ENCODE measurements around the gene CUL1.

The CUL1 gene

DNA sequence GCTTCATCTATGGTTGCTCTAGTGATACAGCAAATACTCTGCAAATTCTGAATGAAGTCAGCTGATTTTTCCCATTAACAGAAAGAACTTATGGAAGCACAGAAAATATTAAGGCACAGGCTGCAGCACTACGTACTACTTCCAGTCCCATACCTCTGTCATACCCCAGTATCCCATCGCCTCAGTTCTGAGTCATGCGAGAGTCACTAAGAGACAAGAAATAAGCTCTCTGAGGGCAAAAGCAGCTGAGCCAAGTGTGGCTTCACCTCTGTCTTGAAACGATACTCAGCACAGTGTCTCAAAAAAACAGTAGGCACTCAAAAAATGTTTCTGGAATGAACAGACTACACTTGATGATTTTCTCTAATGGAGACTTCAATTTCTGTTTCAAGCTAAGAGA lies 137.2 kb downstream of the CUL1 start:
- H3K27ac ChIP-seq (ENCODE audit: insufficient read depth in 1 of 2, low read depth in 1 of 2, low read length in 2 of 2, poor library complexity in 1 of 2, severe bottlenecking in 2 of 2) = no peak overlapping the region
- no peak for DNase-seq
- ChIA-PET POLR2A (interaction anchor here (0.6 to 0.7 kb wide), 3 partner anchors 15 to 77 kb away, joined by 3 to 7 read pairs (median 4); no protein-coding TSS in a partner anchor), CTCF (interaction anchor here (0.8 kb wide), 1 partner anchor 106 kb away, joined by 3 read pairs; no protein-coding TSS in a partner anchor)
- no peaks in the 10 kb centered on the region for H3K27me3 ChIP-seq (replicated peaks in 2 of 5; ENCODE audit: control insufficient read depth in 4 of 5, insufficient read depth in 5 of 5, low read length in 4 of 5)
- H3K4me3 ChIP-seq (ENCODE audit: control insufficient read depth in 1 of 7, extremely low read depth in 1 of 7, insufficient read depth in 4 of 7, low read depth in 2 of 7, low read length in 6 of 7) = no peak overlapping the region
- peaks cover 7 to 21% (median 13%) of the 10 kb centered on the region in 4 experiments for H3K4me1 ChIP-seq (ENCODE audit: control extremely low read depth in 1 of 4, control insufficient read depth in 4 of 4, insufficient read depth in 4 of 4, low read length in 3 of 4)
- WGBS (ENCODE audit: insufficient coverage) = 95% methylated on average over 3 of the region's 4 CpGs
- no peaks in the 10 kb centered on the region for H3K9me3 ChIP-seq (ENCODE audit: control extremely low read depth in 1 of 5, control insufficient read depth in 4 of 5, insufficient read depth in 2 of 5, low read depth in 1 of 5, low read length in 4 of 5)
- peaks cover 4 to 38% (median 10%) of the 10 kb centered on the region in 4 experiments for H3K36me3 ChIP-seq (ENCODE audit: control insufficient read depth in 4 of 4, insufficient read depth in 4 of 4, low read length in 3 of 4)

GRCh38 chr7:148838905-148839304 lies 140.2 kb downstream of the CUL1 start:
- H3K36me3 ChIP-seq (ENCODE audit: control insufficient read depth in 4 of 4, insufficient read depth in 4 of 4, low read length in 3 of 4) = peaks cover 2 to 22% (median 8%) of the 10 kb centered on the region in 4 experiments
- H3K27me3 ChIP-seq (replicated peaks in 2 of 5; ENCODE audit: control insufficient read depth in 4 of 5, insufficient read depth in 5 of 5, low read length in 4 of 5) = no peaks in the 10 kb centered on the region
- WGBS (ENCODE audit: insufficient coverage) = 75% methylated on average over 1 of the region's 2 CpGs
- CTCF ChIA-PET = interaction anchor here (0.9 to 2.2 kb wide), 4 partner anchors 12 to 76 kb away, joined by 3 to 6 read pairs (median 4); no protein-coding TSS in a partner anchor
- POLR2A ChIA-PET = no interaction called here
- no peak overlapping the region for H3K27ac ChIP-seq (ENCODE audit: insufficient read depth in 1 of 2, low read depth in 1 of 2, low read length in 2 of 2, poor library complexity in 1 of 2, severe bottlenecking in 2 of 2)
- peak; percentile 74 to 95 (median 92) for DNase-seq
- no peaks in the 10 kb centered on the region for H3K9me3 ChIP-seq (ENCODE audit: control extremely low read depth in 1 of 5, control insufficient read depth in 4 of 5, insufficient read depth in 2 of 5, low read depth in 1 of 5, low read length in 4 of 5)
- peak overlapping the region in 1 of 7 experiments; percentile 10 for H3K4me3 ChIP-seq (ENCODE audit: control insufficient read depth in 1 of 7, extremely low read depth in 1 of 7, insufficient read depth in 4 of 7, low read depth in 2 of 7, low read length in 6 of 7)
- peaks cover 7 to 25% (median 15%) of the 10 kb centered on the region in 4 experiments for H3K4me1 ChIP-seq (ENCODE audit: control extremely low read depth in 1 of 4, control insufficient read depth in 4 of 4, insufficient read depth in 4 of 4, low read length in 3 of 4)

GRCh38 chr7:148847815-148848734 lies 149.4 kb downstream of the CUL1 start:
- DNase-seq = peak; percentile 29 to 77 (median 59)
- ChIA-PET POLR2A (no interaction called here), CTCF (interaction anchor here (1.1 to 1.5 kb wide), 2 partner anchors 8 to 11 kb away, joined by 4 to 7 read pairs; no protein-coding TSS in a partner anchor)
- Histone ChIP-seq H3K27ac (ENCODE audit: insufficient read depth in 1 of 2, low read depth in 1 of 2, low read length in 2 of 2, poor library complexity in 1 of 2, severe bottlenecking in 2 of 2) (no peak overlapping the region), H3K36me3 (ENCODE audit: control insufficient read depth in 4 of 4, insufficient read depth in 4 of 4, low read length in 3 of 4) (peaks cover 0 to 3% (median 0%) of the 10 kb centered on the region in 4 experiments), H3K4me1 (ENCODE audit: control extremely low read depth in 1 of 4, control insufficient read depth in 4 of 4, insufficient read depth in 4 of 4, low read length in 3 of 4) (peaks cover 17 to 45% (median 26%) of the 10 kb centered on the region in 4 experiments), H3K27me3 (replicated peaks in 2 of 5; ENCODE audit: control insufficient read depth in 4 of 5, insufficient read depth in 5 of 5, low read length in 4 of 5) (no peaks in the 10 kb centered on the region), H3K9me3 (ENCODE audit: control extremely low read depth in 1 of 5, control insufficient read depth in 4 of 5, insufficient read depth in 2 of 5, low read depth in 1 of 5, low read length in 4 of 5) (no peaks in the 10 kb centered on the region), H3K4me3 (ENCODE audit: control insufficient read depth in 1 of 7, extremely low read depth in 1 of 7, insufficient read depth in 4 of 7, low read depth in 2 of 7, low read length in 6 of 7) (peak overlapping the region in 3 of 7 experiments; percentile 6 to 33 (median 25))
- WGBS (ENCODE audit: insufficient coverage) = 34% methylated on average over 2 of the region's 9 CpGs

GRCh38 chr7:148849393-148850098 lies 150.8 kb downstream of the CUL1 start:
- no peaks in the 10 kb centered on the region for H3K9me3 ChIP-seq (ENCODE audit: control extremely low read depth in 1 of 5, control insufficient read depth in 4 of 5, insufficient read depth in 2 of 5, low read depth in 1 of 5, low read length in 4 of 5)
- peaks cover 0 to 2% (median 0%) of the 10 kb centered on the region in 4 experiments for H3K36me3 ChIP-seq (ENCODE audit: control insufficient read depth in 4 of 4, insufficient read depth in 4 of 4, low read length in 3 of 4)
- H3K27me3 ChIP-seq (replicated peaks in 2 of 5; ENCODE audit: control insufficient read depth in 4 of 5, insufficient read depth in 5 of 5, low read length in 4 of 5) = no peaks in the 10 kb centered on the region
- 88% methylated on average over 3 of the region's 7 CpGs for WGBS (ENCODE audit: insufficient coverage)
- no peak overlapping the region for H3K4me3 ChIP-seq (ENCODE audit: control insufficient read depth in 1 of 7, extremely low read depth in 1 of 7, insufficient read depth in 4 of 7, low read depth in 2 of 7, low read length in 6 of 7)
- POLR2A ChIA-PET = no interaction called here
- CTCF ChIA-PET = no interaction called here
- H3K27ac ChIP-seq (ENCODE audit: insufficient read depth in 1 of 2, low read depth in 1 of 2, low read length in 2 of 2, poor library complexity in 1 of 2, severe bottlenecking in 2 of 2) = no peak overlapping the region
- peaks cover 17 to 45% (median 26%) of the 10 kb centered on the region in 4 experiments for H3K4me1 ChIP-seq (ENCODE audit: control extremely low read depth in 1 of 4, control insufficient read depth in 4 of 4, insufficient read depth in 4 of 4, low read length in 3 of 4)
- DNase-seq = no peak

- Histone ChIP-seq H3K9me3 (ENCODE audit: control extremely low read depth in 1 of 5, control insufficient read depth in 4 of 5, insufficient read depth in 2 of 5, low read depth in 1 of 5, low read length in 4 of 5) (no peaks in the 10 kb centered on the region), H3K4me3 (ENCODE audit: control insufficient read depth in 1 of 7, extremely low read depth in 1 of 7, insufficient read depth in 4 of 7, low read depth in 2 of 7, low read length in 6 of 7) (no peak overlapping the region), H3K27ac (ENCODE audit: insufficient read depth in 1 of 2, low read depth in 1 of 2, low read length in 2 of 2, poor library complexity in 1 of 2, severe bottlenecking in 2 of 2) (no peak overlapping the region), H3K36me3 (ENCODE audit: control insufficient read depth in 4 of 4, insufficient read depth in 4 of 4, low read length in 3 of 4) (peaks cover 0 to 2% (median 0%) of the 10 kb centered on the region in 4 experiments), H3K27me3 (replicated peaks in 2 of 5; ENCODE audit: control insufficient read depth in 4 of 5, insufficient read depth in 5 of 5, low read length in 4 of 5) (no peaks in the 10 kb centered on the region), H3K4me1 (ENCODE audit: control extremely low read depth in 1 of 4, control insufficient read depth in 4 of 4, insufficient read depth in 4 of 4, low read length in 3 of 4) (peaks cover 17 to 42% (median 25%) of the 10 kb centered on the region in 4 experiments)
- ChIA-PET CTCF (interaction anchor here (0.8 to 1.5 kb wide), 3 partner anchors 12 to 282 kb away, joined by 3 to 4 read pairs (median 3); no protein-coding TSS in a partner anchor), POLR2A (interaction anchor here (0.6 kb wide), 2 partner anchors 15 to 91 kb away, joined by 3 to 7 read pairs; no protein-coding TSS in a partner anchor)
- no CpG with 5 or more reads among the region's 5 CpGs for WGBS (ENCODE audit: insufficient coverage)
- peak; percentile 32 to 67 (median 34) for DNase-seq
Observed at GRCh38 chr7:148850564-148850963, 151.9 kb downstream of the CUL1 start.

Measured in common myeloid progenitor, CD34-positive (primary cell).